ENCODE results near the gene THAP4. TPM values are rescaled to one million over a fixed set of nuclear protein-coding genes. Genes with fewer than 3 reads are reported as not detected.
A peak's percentile ranks its signal among the peaks of the same experiment; 100 is the strongest.

THAP4 gene
- total RNA-seq (10 to 100 TPM; 18.5 to 45.8 TPM), polyA plus RNA-seq (ENCODE audit: insufficient read length in 2 of 2) (10 to 100 TPM; 45.1 to 48.4 TPM)
- long read RNA-seq, donor 1, transcript THAP4-204 (6 exons, 2,367 nt) = major isoform, 7 of 14 reads
- long read RNA-seq, donor 1, partial matches to known transcripts = 7 of 14 reads
- long read RNA-seq, donor 1, other reads (novel, unspliced or antisense) = 0 of 14 reads
- long read RNA-seq, donor 2, partial matches to known transcripts = 5 of 8 reads
- long read RNA-seq, donor 2, other reads (novel, unspliced or antisense) = 0 of 8 reads
- long read RNA-seq, donor 3, partial matches to known transcripts = 10 of 14 reads
- long read RNA-seq, donor 3, other reads (novel, unspliced or antisense) = 0 of 14 reads
- long read RNA-seq, donor 4, transcript THAP4-204 (6 exons, 2,367 nt) = major isoform, 9 of 22 reads
- long read RNA-seq, donor 4, transcript THAP4-202 (5 exons, 785 nt) = minor isoform, 7 of 22 reads
- long read RNA-seq, donor 4, partial matches to known transcripts = 6 of 22 reads
- long read RNA-seq, donor 4, other reads (novel, unspliced or antisense) = 0 of 22 reads

- Histone ChIP-seq H3K9me3 (ENCODE audit: control insufficient read depth, insufficient read depth, low read length) (no peaks in the 10 kb centered on the region), H3K36me3 (ENCODE audit: control insufficient read depth, insufficient read depth, low read length) (peaks cover 34% of the 10 kb centered on the region), H3K4me3 (ENCODE audit: low read depth, low read length) (peak within 1 kb of the TSS; percentile 78), H3K27ac (ENCODE audit: low read depth, low read length) (peak within 1 kb of the TSS; percentile 98), H3K27me3 (ENCODE audit: control insufficient read depth, insufficient read depth, low read length) (no peaks in the 10 kb centered on the region), H3K4me1 (ENCODE audit: control insufficient read depth, insufficient read depth, low read length) (peaks cover 27% of the 10 kb centered on the region)
- under 1% methylated on average over 123 of the region's 123 CpGs for WGBS (ENCODE audit: insufficient coverage)
- peak; percentile 76 to 96 (median 90) for DNase-seq (ENCODE audit: low read depth in 4 of 6, low spot score in 6 of 6)
Observed at GRCh38 chr2:241637018-241637794, at the start of gene THAP4, which contains the start of gene ATG4B. TSS of gene THAP4 (minus strand) at chr2:241637158. CDS start at chr2:241637017, 141 bp downstream. TSS of gene ATG4B (plus strand) at chr2:241637693. CDS start at chr2:241637715, 22 bp downstream.

- H3K4me1 ChIP-seq (ENCODE audit: control insufficient read depth, insufficient read depth, low read length) = peaks cover 17% of the 10 kb centered on the region
- H3K9me3 ChIP-seq (ENCODE audit: control insufficient read depth, insufficient read depth, low read length) = no peaks in the 10 kb centered on the region
- peak overlapping the region; percentile 77 for H3K4me3 ChIP-seq (ENCODE audit: low read depth, low read length)
- no peaks in the 10 kb centered on the region for H3K27me3 ChIP-seq (ENCODE audit: control insufficient read depth, insufficient read depth, low read length)
- 0% methylated on average over 37 of the region's 37 CpGs for WGBS (ENCODE audit: insufficient coverage)
- H3K36me3 ChIP-seq (ENCODE audit: control insufficient read depth, insufficient read depth, low read length) = peaks cover 44% of the 10 kb centered on the region
- no peak for DNase-seq (ENCODE audit: low read depth in 4 of 6, low spot score in 6 of 6)
- no peak overlapping the region for H3K27ac ChIP-seq (ENCODE audit: low read depth, low read length)
Observed at GRCh38 chr2:241686324-241686649, 49.3 kb upstream of the THAP4 start.

- Histone ChIP-seq H3K4me1 (ENCODE audit: control insufficient read depth, insufficient read depth, low read length) (peaks cover 6% of the 10 kb centered on the region), H3K27ac (ENCODE audit: low read depth, low read length) (no peak overlapping the region), H3K36me3 (ENCODE audit: control insufficient read depth, insufficient read depth, low read length) (peaks cover 74% of the 10 kb centered on the region), H3K4me3 (ENCODE audit: low read depth, low read length) (no peak overlapping the region), H3K9me3 (ENCODE audit: control insufficient read depth, insufficient read depth, low read length) (no peaks in the 10 kb centered on the region), H3K27me3 (ENCODE audit: control insufficient read depth, insufficient read depth, low read length) (no peaks in the 10 kb centered on the region)
- whole genome bisulfite sequencing (ENCODE audit: insufficient coverage) = 90% methylated on average over 10 of the region's 14 CpGs
- no peak for DNase-seq (ENCODE audit: low read depth in 4 of 6, low spot score in 6 of 6)
Observed at GRCh38 chr2:241680827-241681599, 44.1 kb upstream of the THAP4 start.

GRCh38 chr2:241680044-241680443 lies 43.1 kb upstream of the THAP4 start:
- peaks cover under 1% of the 10 kb centered on the region for H3K4me1 ChIP-seq (ENCODE audit: control insufficient read depth, insufficient read depth, low read length)
- H3K27me3 ChIP-seq (ENCODE audit: control insufficient read depth, insufficient read depth, low read length) = no peaks in the 10 kb centered on the region
- peaks cover 80% of the 10 kb centered on the region for H3K36me3 ChIP-seq (ENCODE audit: control insufficient read depth, insufficient read depth, low read length)
- H3K4me3 ChIP-seq (ENCODE audit: low read depth, low read length) = no peak overlapping the region
- H3K9me3 ChIP-seq (ENCODE audit: control insufficient read depth, insufficient read depth, low read length) = no peaks in the 10 kb centered on the region
- no peak for DNase-seq (ENCODE audit: low read depth in 4 of 6, low spot score in 6 of 6)
- WGBS (ENCODE audit: insufficient coverage) = 97% methylated on average over 12 of the region's 12 CpGs
- H3K27ac ChIP-seq (ENCODE audit: low read depth, low read length) = no peak overlapping the region

GRCh38 chr2:241678784-241679540 lies 42.0 kb upstream of the THAP4 start:
- no peak overlapping the region for H3K4me3 ChIP-seq (ENCODE audit: low read depth, low read length)
- H3K27ac ChIP-seq (ENCODE audit: low read depth, low read length) = no peak overlapping the region
- no peaks in the 10 kb centered on the region for H3K27me3 ChIP-seq (ENCODE audit: control insufficient read depth, insufficient read depth, low read length)
- 89% methylated on average over 21 of the region's 22 CpGs for WGBS (ENCODE audit: insufficient coverage)
- H3K36me3 ChIP-seq (ENCODE audit: control insufficient read depth, insufficient read depth, low read length) = peaks cover 86% of the 10 kb centered on the region
- H3K9me3 ChIP-seq (ENCODE audit: control insufficient read depth, insufficient read depth, low read length) = no peaks in the 10 kb centered on the region
- H3K4me1 ChIP-seq (ENCODE audit: control insufficient read depth, insufficient read depth, low read length) = peaks cover 4% of the 10 kb centered on the region
- DNase-seq (ENCODE audit: low read depth in 4 of 6, low spot score in 6 of 6) = no peak

- Histone ChIP-seq H3K4me1 (ENCODE audit: control insufficient read depth, insufficient read depth, low read length) (peaks cover 7% of the 10 kb centered on the region), H3K9me3 (ENCODE audit: control insufficient read depth, insufficient read depth, low read length) (no peaks in the 10 kb centered on the region), H3K27me3 (ENCODE audit: control insufficient read depth, insufficient read depth, low read length) (no peaks in the 10 kb centered on the region), H3K27ac (ENCODE audit: low read depth, low read length) (no peak overlapping the region), H3K36me3 (ENCODE audit: control insufficient read depth, insufficient read depth, low read length) (peaks cover 89% of the 10 kb centered on the region), H3K4me3 (ENCODE audit: low read depth, low read length) (no peak overlapping the region)
- whole genome bisulfite sequencing (ENCODE audit: insufficient coverage) = 94% methylated on average over 18 of the region's 18 CpGs
- DNase-seq (ENCODE audit: low read depth in 4 of 6, low spot score in 6 of 6) = no peak
Observed at GRCh38 chr2:241678307-241678706, 41.3 kb upstream of the THAP4 start.

GRCh38 chr2:241677392-241677791 lies 40.4 kb upstream of the THAP4 start:
- peaks cover 7% of the 10 kb centered on the region for H3K4me1 ChIP-seq (ENCODE audit: control insufficient read depth, insufficient read depth, low read length)
- H3K27ac ChIP-seq (ENCODE audit: low read depth, low read length) = no peak overlapping the region
- no peak for DNase-seq (ENCODE audit: low read depth in 4 of 6, low spot score in 6 of 6)
- no peak overlapping the region for H3K4me3 ChIP-seq (ENCODE audit: low read depth, low read length)
- no peaks in the 10 kb centered on the region for H3K27me3 ChIP-seq (ENCODE audit: control insufficient read depth, insufficient read depth, low read length)
- WGBS (ENCODE audit: insufficient coverage) = 86% methylated on average over 24 of the region's 24 CpGs
- H3K9me3 ChIP-seq (ENCODE audit: control insufficient read depth, insufficient read depth, low read length) = no peaks in the 10 kb centered on the region
- peaks cover 92% of the 10 kb centered on the region for H3K36me3 ChIP-seq (ENCODE audit: control insufficient read depth, insufficient read depth, low read length)

GRCh38 chr2:241676665-241677064 lies 39.7 kb upstream of the THAP4 start:
- Histone ChIP-seq H3K4me1 (ENCODE audit: control insufficient read depth, insufficient read depth, low read length) (peaks cover 7% of the 10 kb centered on the region), H3K27ac (ENCODE audit: low read depth, low read length) (no peak overlapping the region), H3K9me3 (ENCODE audit: control insufficient read depth, insufficient read depth, low read length) (no peaks in the 10 kb centered on the region), H3K27me3 (ENCODE audit: control insufficient read depth, insufficient read depth, low read length) (no peaks in the 10 kb centered on the region), H3K36me3 (ENCODE audit: control insufficient read depth, insufficient read depth, low read length) (peaks cover 94% of the 10 kb centered on the region), H3K4me3 (ENCODE audit: low read depth, low read length) (no peak overlapping the region)
- DNase-seq (ENCODE audit: low read depth in 4 of 6, low spot score in 6 of 6) = no peak
- WGBS (ENCODE audit: insufficient coverage) = 89% methylated on average over 17 of the region's 17 CpGs

All from spinal cord (tissue), 10 donors.